Measurements from ENCODE around the gene FOXF2. TPM values are rescaled to one million over a fixed set of nuclear protein-coding genes. Genes with fewer than 3 reads are reported as not detected.

FOXF2 gene
- total RNA-seq, 1 donor from 2014 or later = not detected

DNA sequence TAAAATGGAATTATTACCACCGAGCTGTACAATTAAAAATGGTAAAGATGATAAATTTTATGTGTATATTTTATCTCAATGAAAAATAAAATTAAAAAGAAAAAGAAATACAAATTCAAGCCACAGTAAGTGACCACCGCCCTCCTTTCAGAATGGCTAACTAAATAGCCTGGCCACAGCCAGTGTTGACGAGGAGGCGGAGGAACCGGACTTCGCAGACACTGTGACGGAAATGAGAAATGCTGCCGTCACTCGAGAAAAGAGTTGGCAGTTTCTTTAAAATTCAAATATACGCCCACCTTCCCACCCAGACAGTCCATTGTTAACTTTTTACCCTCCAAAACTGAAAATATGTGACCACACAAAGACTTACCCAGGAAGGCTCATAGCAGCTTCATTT, 50.0 kb downstream of the FOXF2 start:
- H3K27ac Mint-ChIP-seq = no peak overlapping the region
- TF ChIP-seq, protein P1, sequence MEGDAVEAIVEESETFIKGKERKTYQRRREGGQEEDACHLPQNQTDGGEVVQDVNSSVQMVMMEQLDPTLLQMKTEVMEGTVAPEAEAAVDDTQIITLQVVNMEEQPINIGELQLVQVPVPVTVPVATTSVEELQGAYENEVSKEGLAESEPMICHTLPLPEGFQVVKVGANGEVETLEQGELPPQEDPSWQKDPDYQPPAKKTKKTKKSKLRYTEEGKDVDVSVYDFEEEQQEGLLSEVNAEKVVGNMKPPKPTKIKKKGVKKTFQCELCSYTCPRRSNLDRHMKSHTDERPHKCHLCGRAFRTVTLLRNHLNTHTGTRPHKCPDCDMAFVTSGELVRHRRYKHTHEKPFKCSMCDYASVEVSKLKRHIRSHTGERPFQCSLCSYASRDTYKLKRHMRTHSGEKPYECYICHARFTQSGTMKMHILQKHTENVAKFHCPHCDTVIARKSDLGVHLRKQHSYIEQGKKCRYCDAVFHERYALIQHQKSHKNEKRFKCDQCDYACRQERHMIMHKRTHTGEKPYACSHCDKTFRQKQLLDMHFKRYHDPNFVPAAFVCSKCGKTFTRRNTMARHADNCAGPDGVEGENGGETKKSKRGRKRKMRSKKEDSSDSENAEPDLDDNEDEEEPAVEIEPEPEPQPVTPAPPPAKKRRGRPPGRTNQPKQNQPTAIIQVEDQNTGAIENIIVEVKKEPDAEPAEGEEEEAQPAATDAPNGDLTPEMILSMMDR (IDR thresholded peaks at IDR 0.05; ENCODE audit: unreplicated experiment) = no peak
- H3K9me3 Mint-ChIP-seq (ENCODE audit: low read depth) = peaks cover 7% of the 10 kb centered on the region
- no peaks in the 10 kb centered on the region for H3K36me3 Mint-ChIP-seq (ENCODE audit: insufficient read depth)
- H3K4me1 Mint-ChIP-seq (ENCODE audit: low read depth) = peaks cover 6% of the 10 kb centered on the region
- H3K27me3 Mint-ChIP-seq = peaks cover 39% of the 10 kb centered on the region
- DNase-seq (ENCODE audit: low spot score, unreplicated experiment) = no peak
- H3K4me3 Mint-ChIP-seq (ENCODE audit: low read depth) = no peak overlapping the region

DNA sequence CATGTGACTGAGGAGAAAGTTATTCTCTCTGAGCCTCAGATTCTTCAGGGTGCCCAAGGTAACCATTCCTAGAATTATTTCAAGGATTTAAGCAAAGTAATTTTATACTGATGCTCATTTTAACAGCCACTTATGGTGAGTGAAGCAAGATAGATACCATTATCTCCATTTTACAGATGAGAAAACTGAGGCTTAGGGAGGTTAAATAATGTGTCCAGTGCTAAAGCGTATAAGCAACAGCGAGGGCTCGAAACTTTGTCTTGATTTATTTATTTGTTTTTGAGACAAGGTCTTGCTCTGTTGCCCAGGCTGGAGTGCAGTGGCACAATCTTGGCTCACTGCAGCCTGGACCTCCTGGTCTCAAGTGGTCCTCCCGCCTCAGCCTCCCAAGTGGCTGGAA, 53.6 kb downstream of the FOXF2 start:
- H3K4me3 Mint-ChIP-seq (ENCODE audit: low read depth) = no peak overlapping the region
- no peaks in the 10 kb centered on the region for H3K36me3 Mint-ChIP-seq (ENCODE audit: insufficient read depth)
- peaks cover 4% of the 10 kb centered on the region for H3K4me1 Mint-ChIP-seq (ENCODE audit: low read depth)
- peaks cover 7% of the 10 kb centered on the region for H3K9me3 Mint-ChIP-seq (ENCODE audit: low read depth)
- H3K27ac Mint-ChIP-seq = no peak overlapping the region
- no peak for DNase-seq (ENCODE audit: low spot score, unreplicated experiment)
- TF ChIP-seq, protein P1 (IDR thresholded peaks at IDR 0.05; ENCODE audit: unreplicated experiment) = no peak
- H3K27me3 Mint-ChIP-seq = peaks cover 15% of the 10 kb centered on the region

Small RNA genes lying within 50 kb of the gene (microRNA-seq; reads per million reads assigned to microRNA genes)
- not detected for gene MIR6720 (ENCODE audit: borderline number of aligned reads, unreplicated experiment)

Other genes starting within 250 kb of the FOXF2 start
- gene FOXQ1, start 77.5 kb upstream of the FOXF2 start, total RNA-seq = 2.0 and 2.9 TPM in 2 replicates
- 0.46 and 1.1 TPM in 2 replicates for gene FOXC1, start 220.3 kb downstream of the FOXF2 start, total RNA-seq